MM.1S (cell line): Measurements from ENCODE around the gene MYH11.

Experiments used
- EZH2 ChIP-seq: fragments of 300-600 bp; sonication (generic); optimal IDR thresholded peaks from 2 replicates; pipeline ENCODE3; 2017; ENCODE audit warnings: low read depth, mild to moderate bottlenecking, antibody characterized with exemption, low read length, mixed read lengths
- EZH2phosphoT487 ChIP-seq: fragments of 300-600 bp; sonication (generic); IDR thresholded peaks from 2 replicates; pipeline ENCODE4 v1.6.1; 2018; ENCODE audit warnings: antibody characterized with exemption, low read length
- TF ChIP-seq, protein P1 (sequence below): fragments of 300-600 bp; sonication (generic); IDR thresholded peaks from 2 replicates; pipeline ENCODE4 v1.5.1; 2016; ENCODE audit warnings: antibody characterized with exemption, low read length, mixed read lengths

DNA sequence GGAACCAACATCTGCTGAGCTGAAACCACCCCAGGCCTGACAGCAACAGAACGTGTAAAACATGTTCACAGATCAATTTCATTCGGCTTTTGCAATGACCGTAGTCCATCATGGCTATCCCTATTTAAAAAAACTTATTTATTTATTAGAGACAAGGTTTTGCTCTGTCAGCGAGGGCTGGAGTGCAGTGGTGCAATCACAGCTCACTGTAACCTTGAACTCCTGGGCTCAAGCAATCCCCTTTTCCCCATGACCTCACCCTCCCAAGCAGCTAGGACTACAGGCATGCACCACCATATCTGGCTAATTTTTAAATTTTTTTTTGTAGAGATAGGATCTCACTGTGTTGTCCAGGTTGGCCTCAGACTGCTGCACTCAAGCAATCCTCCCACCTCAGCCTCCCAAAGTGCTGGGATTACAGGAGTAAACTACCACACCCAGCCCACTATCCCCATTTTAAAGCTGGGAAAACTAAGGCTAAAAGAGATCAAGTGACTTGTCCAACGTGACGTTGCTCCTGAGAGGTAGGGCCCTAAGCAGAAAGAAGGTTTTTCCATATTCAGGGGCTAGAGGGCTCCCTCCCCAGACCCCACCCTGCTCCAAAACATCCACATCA is 77.7 kb downstream of the MYH11 start:
- TF ChIP-seq EZH2phosphoT487 (no peak), EZH2 (no peak)
- TF ChIP-seq, protein P1, sequence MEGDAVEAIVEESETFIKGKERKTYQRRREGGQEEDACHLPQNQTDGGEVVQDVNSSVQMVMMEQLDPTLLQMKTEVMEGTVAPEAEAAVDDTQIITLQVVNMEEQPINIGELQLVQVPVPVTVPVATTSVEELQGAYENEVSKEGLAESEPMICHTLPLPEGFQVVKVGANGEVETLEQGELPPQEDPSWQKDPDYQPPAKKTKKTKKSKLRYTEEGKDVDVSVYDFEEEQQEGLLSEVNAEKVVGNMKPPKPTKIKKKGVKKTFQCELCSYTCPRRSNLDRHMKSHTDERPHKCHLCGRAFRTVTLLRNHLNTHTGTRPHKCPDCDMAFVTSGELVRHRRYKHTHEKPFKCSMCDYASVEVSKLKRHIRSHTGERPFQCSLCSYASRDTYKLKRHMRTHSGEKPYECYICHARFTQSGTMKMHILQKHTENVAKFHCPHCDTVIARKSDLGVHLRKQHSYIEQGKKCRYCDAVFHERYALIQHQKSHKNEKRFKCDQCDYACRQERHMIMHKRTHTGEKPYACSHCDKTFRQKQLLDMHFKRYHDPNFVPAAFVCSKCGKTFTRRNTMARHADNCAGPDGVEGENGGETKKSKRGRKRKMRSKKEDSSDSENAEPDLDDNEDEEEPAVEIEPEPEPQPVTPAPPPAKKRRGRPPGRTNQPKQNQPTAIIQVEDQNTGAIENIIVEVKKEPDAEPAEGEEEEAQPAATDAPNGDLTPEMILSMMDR, result no peak
